ENCODE results near the gene KBTBD13. TPM values are rescaled to one million over a fixed set of nuclear protein-coding genes. Genes with fewer than 3 reads are reported as not detected.

Gene KBTBD13
- total RNA-seq, 4 donors from 2014 or later = not detected

GRCh38 chr15:65059369-65059750 is 17.2 kb upstream of the KBTBD13 start:
- peaks cover 7 to 44% (median 12%) of the 10 kb centered on the region in 4 donors for H3K4me1 ChIP-seq
- in situ Hi-C loops (cut with MboI; ENCODE audit: low pct_ligation_motif_present in 1 of 4, low pct_unique_long_range_greater_than_20kb in 1 of 4, low sequenced_read_pairs in 3 of 4) = no loop called here
- no peak for TF ChIP-seq EP300 (IDR thresholded peaks at IDR 0.05; ENCODE audit: low read depth)
- TF ChIP-seq POLR2A (IDR thresholded peaks at IDR 0.05) = no peak
- no peak for TF ChIP-seq CTCF (IDR thresholded peaks at IDR 0.05)
- no peak for TF ChIP-seq POLR2AphosphoS5 (IDR thresholded peaks at IDR 0.05)

GRCh38 chr15:65059931-65060596 is 16.5 kb upstream of the KBTBD13 start:
- intact Hi-C loops (cut with DNase I; ENCODE audit: low total_unique reads) = no loop called here
- in situ Hi-C loops (cut with MboI; ENCODE audit: low pct_ligation_motif_present in 1 of 4, low pct_unique_long_range_greater_than_20kb in 1 of 4, low sequenced_read_pairs in 3 of 4) = no loop called here
- peaks cover under 1 to 36% (median 5%) of the 10 kb centered on the region in 4 donors for H3K4me1 ChIP-seq
- H3K27ac ChIP-seq = peak overlapping the region in 3 of 4 donors; percentile 11 to 86 (median 61)
- TF ChIP-seq CTCF (IDR thresholded peaks at IDR 0.05) (no peak), EP300 (IDR thresholded peaks at IDR 0.05; ENCODE audit: low read depth) (no peak), POLR2A (IDR thresholded peaks at IDR 0.05) (no peak), POLR2AphosphoS5 (IDR thresholded peaks at IDR 0.05) (no peak)
- H3K9me3 ChIP-seq = no peaks in the 10 kb centered on the region
- no peak overlapping the region for H3K4me3 ChIP-seq
- no peaks in the 10 kb centered on the region for H3K36me3 ChIP-seq
- WGBS, 2 donors (ENCODE audit: low coverage in 1 of 2) = 75 to 83% methylated on average over 1 to 4 of the region's 4 CpGs
- H3K27me3 ChIP-seq = no peaks in the 10 kb centered on the region
- no peak for DNase-seq

More at GRCh38 chr15:65059369-65059750, 17.2 kb upstream of the KBTBD13 start:
- Histone ChIP-seq H3K27ac (peak overlapping the region in 3 of 4 donors; percentile 11 to 86 (median 61)), H3K27me3 (no peaks in the 10 kb centered on the region), H3K9me3 (no peaks in the 10 kb centered on the region), H3K36me3 (no peaks in the 10 kb centered on the region), H3K4me3 (no peak overlapping the region)
- intact Hi-C loops (cut with DNase I; ENCODE audit: low total_unique reads) = no loop called here
- 72% methylated on average over 3 of the region's 3 CpGs; no CpG with 5 or more reads in 1 of the 2 donors for WGBS, 2 donors (ENCODE audit: low coverage in 1 of 2)
- DNase-seq = no peak

GRCh38 chr15:65060641-65061397 is 15.7 kb upstream of the KBTBD13 start:
- peak overlapping the region; percentile 36 to 86 (median 49) for H3K27ac ChIP-seq
- no peak for DNase-seq
- H3K4me1 ChIP-seq = peaks cover 0 to 29% (median 0%) of the 10 kb centered on the region in 4 donors
- no peak overlapping the region for H3K4me3 ChIP-seq
- intact Hi-C loops (cut with DNase I; ENCODE audit: low total_unique reads) = no loop called here
- 76% methylated on average over 6 of the region's 6 CpGs; no CpG with 5 or more reads in 1 of the 2 donors for WGBS, 2 donors (ENCODE audit: low coverage in 1 of 2)
- no peaks in the 10 kb centered on the region for H3K36me3 ChIP-seq
- H3K9me3 ChIP-seq = no peaks in the 10 kb centered on the region
- TF ChIP-seq CTCF (IDR thresholded peaks at IDR 0.05) (no peak), POLR2A (IDR thresholded peaks at IDR 0.05) (no peak), EP300 (IDR thresholded peaks at IDR 0.05; ENCODE audit: low read depth) (no peak), POLR2AphosphoS5 (IDR thresholded peaks at IDR 0.05) (no peak)
- in situ Hi-C loops (cut with MboI; ENCODE audit: low pct_ligation_motif_present in 1 of 4, low pct_unique_long_range_greater_than_20kb in 1 of 4, low sequenced_read_pairs in 3 of 4) = no loop called here
- H3K27me3 ChIP-seq = peaks cover 5% of the 10 kb centered on the region

GRCh38 chr15:65062061-65062460 is 14.5 kb upstream of the KBTBD13 start:
- WGBS, 2 donors (ENCODE audit: low coverage in 1 of 2) = 67 to 81% methylated on average over 1 to 5 of the region's 5 CpGs
- Histone ChIP-seq H3K27ac (peak overlapping the region in 3 of 4 donors; percentile 36 to 86 (median 40)), H3K9me3 (no peaks in the 10 kb centered on the region), H3K27me3 (peaks cover 6% of the 10 kb centered on the region), H3K4me1 (peaks cover 0 to 25% (median 0%) of the 10 kb centered on the region in 4 donors), H3K4me3 (no peak overlapping the region), H3K36me3 (no peaks in the 10 kb centered on the region)
- intact Hi-C loops (cut with DNase I; ENCODE audit: low total_unique reads) = no loop called here
- DNase-seq = no peak
- TF ChIP-seq CTCF (IDR thresholded peaks at IDR 0.05) (no peak), POLR2A (IDR thresholded peaks at IDR 0.05) (no peak), EP300 (IDR thresholded peaks at IDR 0.05; ENCODE audit: low read depth) (no peak), POLR2AphosphoS5 (IDR thresholded peaks at IDR 0.05) (no peak)
- in situ Hi-C loops (cut with MboI; ENCODE audit: low pct_ligation_motif_present in 1 of 4, low pct_unique_long_range_greater_than_20kb in 1 of 4, low sequenced_read_pairs in 3 of 4) = no loop called here

Measured in transverse colon (tissue), 4 donors.